Measurements from ENCODE around the gene CCL25.

The CCL25 gene

GRCh38 chr19:8045872-8046568 is 6.5 kb upstream of the CCL25 start:
- H3K9ac ChIP-seq (ENCODE audit: insufficient read length, low read depth) = no peak overlapping the region
- no peaks in the 10 kb centered on the region for H3K9me3 ChIP-seq (ENCODE audit: insufficient read depth, low read length)
- peaks cover 14% of the 10 kb centered on the region for H3K4me1 ChIP-seq (ENCODE audit: insufficient read depth, insufficient read length)
- no peaks in the 10 kb centered on the region for H3K36me3 ChIP-seq (ENCODE audit: insufficient read depth, insufficient read length, low read length)
- H3K27me3 ChIP-seq (ENCODE audit: insufficient read depth, insufficient read length) = peaks cover 15% of the 10 kb centered on the region
- no peak for DNase-seq (ENCODE audit: low read depth, low spot score)
- no peak for TF ChIP-seq SUZ12 (IDR thresholded peaks at IDR 0.05; ENCODE audit: extremely low read depth, insufficient read depth, insufficient read length)
- no peak for TF ChIP-seq YY1 (IDR thresholded peaks at IDR 0.05; ENCODE audit: insufficient read depth, insufficient read length)
- TF ChIP-seq ZNF274 (IDR thresholded peaks at IDR 0.05; ENCODE audit: low read depth, low read length) = no peak
- no peak overlapping the region for H3K4me3 ChIP-seq (ENCODE audit: insufficient read length, low read depth)

GRCh38 chr19:8046569-8047165 is 5.9 kb upstream of the CCL25 start:
- Histone ChIP-seq H3K4me1 (ENCODE audit: insufficient read depth, insufficient read length) (peaks cover 12% of the 10 kb centered on the region), H3K9ac (ENCODE audit: insufficient read length, low read depth) (no peak overlapping the region), H3K36me3 (ENCODE audit: insufficient read depth, insufficient read length, low read length) (no peaks in the 10 kb centered on the region), H3K4me3 (ENCODE audit: insufficient read length, low read depth) (no peak overlapping the region), H3K9me3 (ENCODE audit: insufficient read depth, low read length) (no peaks in the 10 kb centered on the region), H3K27me3 (ENCODE audit: insufficient read depth, insufficient read length) (peaks cover 15% of the 10 kb centered on the region)
- TF ChIP-seq SUZ12 (IDR thresholded peaks at IDR 0.05; ENCODE audit: extremely low read depth, insufficient read depth, insufficient read length) = no peak
- no peak for TF ChIP-seq ZNF274 (IDR thresholded peaks at IDR 0.05; ENCODE audit: low read depth, low read length)
- no peak for TF ChIP-seq YY1 (IDR thresholded peaks at IDR 0.05; ENCODE audit: insufficient read depth, insufficient read length)
- no peak for DNase-seq (ENCODE audit: low read depth, low spot score)

- Histone ChIP-seq H3K9me3 (ENCODE audit: insufficient read depth, low read length) (no peaks in the 10 kb centered on the region), H3K4me3 (ENCODE audit: insufficient read length, low read depth) (peak overlapping the region; percentile 63), H3K4me1 (ENCODE audit: insufficient read depth, insufficient read length) (peaks cover 18% of the 10 kb centered on the region), H3K9ac (ENCODE audit: insufficient read length, low read depth) (peak overlapping the region; percentile 87), H3K27me3 (ENCODE audit: insufficient read depth, insufficient read length) (peaks cover 15% of the 10 kb centered on the region), H3K36me3 (ENCODE audit: insufficient read depth, insufficient read length, low read length) (no peaks in the 10 kb centered on the region)
- no peak for TF ChIP-seq YY1 (IDR thresholded peaks at IDR 0.05; ENCODE audit: insufficient read depth, insufficient read length)
- TF ChIP-seq ZNF274 (IDR thresholded peaks at IDR 0.05; ENCODE audit: low read depth, low read length) = no peak
- no peak for TF ChIP-seq SUZ12 (IDR thresholded peaks at IDR 0.05; ENCODE audit: extremely low read depth, insufficient read depth, insufficient read length)
- peak; percentile 99 for DNase-seq (ENCODE audit: low read depth, low spot score)
Observed at GRCh38 chr19:8050274-8051096, 2.1 kb upstream of the CCL25 start.

GRCh38 chr19:8054169-8054568 is 1.6 kb downstream of the CCL25 start:
- DNase-seq (ENCODE audit: low read depth, low spot score) = no peak

GRCh38 chr19:8056533-8056932 is 4.0 kb downstream of the CCL25 start:
- Histone ChIP-seq H3K9me3 (ENCODE audit: insufficient read depth, low read length) (no peaks in the 10 kb centered on the region), H3K4me1 (ENCODE audit: insufficient read depth, insufficient read length) (peaks cover 10% of the 10 kb centered on the region), H3K4me3 (ENCODE audit: insufficient read length, low read depth) (no peak overlapping the region), H3K36me3 (ENCODE audit: insufficient read depth, insufficient read length, low read length) (no peaks in the 10 kb centered on the region), H3K9ac (ENCODE audit: insufficient read length, low read depth) (no peak overlapping the region), H3K27me3 (ENCODE audit: insufficient read depth, insufficient read length) (no peaks in the 10 kb centered on the region)
- no peak for DNase-seq (ENCODE audit: low read depth, low spot score)
- no peak for TF ChIP-seq SUZ12 (IDR thresholded peaks at IDR 0.05; ENCODE audit: extremely low read depth, insufficient read depth, insufficient read length)
- no peak for TF ChIP-seq YY1 (IDR thresholded peaks at IDR 0.05; ENCODE audit: insufficient read depth, insufficient read length)
- TF ChIP-seq ZNF274 (IDR thresholded peaks at IDR 0.05; ENCODE audit: low read depth, low read length) = no peak

More at GRCh38 chr19:8054169-8054568, 1.6 kb downstream of the CCL25 start:
- TF ChIP-seq YY1 (IDR thresholded peaks at IDR 0.05; ENCODE audit: insufficient read depth, insufficient read length) (no peak), ZNF274 (IDR thresholded peaks at IDR 0.05; ENCODE audit: low read depth, low read length) (no peak), SUZ12 (IDR thresholded peaks at IDR 0.05; ENCODE audit: extremely low read depth, insufficient read depth, insufficient read length) (no peak)
- H3K27me3 ChIP-seq (ENCODE audit: insufficient read depth, insufficient read length) = peaks cover 11% of the 10 kb centered on the region
- H3K4me1 ChIP-seq (ENCODE audit: insufficient read depth, insufficient read length) = peaks cover 13% of the 10 kb centered on the region
- no peaks in the 10 kb centered on the region for H3K9me3 ChIP-seq (ENCODE audit: insufficient read depth, low read length)
- no peak overlapping the region for H3K9ac ChIP-seq (ENCODE audit: insufficient read length, low read depth)
- no peak overlapping the region for H3K4me3 ChIP-seq (ENCODE audit: insufficient read length, low read depth)
- no peaks in the 10 kb centered on the region for H3K36me3 ChIP-seq (ENCODE audit: insufficient read depth, insufficient read length, low read length)

GRCh38 chr19:8057545-8058270 is 5.1 kb downstream of the CCL25 start:
- no peak for TF ChIP-seq SUZ12 (IDR thresholded peaks at IDR 0.05; ENCODE audit: extremely low read depth, insufficient read depth, insufficient read length)
- no peak for TF ChIP-seq ZNF274 (IDR thresholded peaks at IDR 0.05; ENCODE audit: low read depth, low read length)
- TF ChIP-seq YY1 (IDR thresholded peaks at IDR 0.05; ENCODE audit: insufficient read depth, insufficient read length) = no peak
- H3K4me3 ChIP-seq (ENCODE audit: insufficient read length, low read depth) = no peak overlapping the region
- DNase-seq (ENCODE audit: low read depth, low spot score) = no peak

More at GRCh38 chr19:8057545-8058270, 5.1 kb downstream of the CCL25 start:
- no peak overlapping the region for H3K9ac ChIP-seq (ENCODE audit: insufficient read length, low read depth)
- no peaks in the 10 kb centered on the region for H3K36me3 ChIP-seq (ENCODE audit: insufficient read depth, insufficient read length, low read length)
- no peaks in the 10 kb centered on the region for H3K27me3 ChIP-seq (ENCODE audit: insufficient read depth, insufficient read length)
- peaks cover 2% of the 10 kb centered on the region for H3K4me1 ChIP-seq (ENCODE audit: insufficient read depth, insufficient read length)
- H3K9me3 ChIP-seq (ENCODE audit: insufficient read depth, low read length) = no peaks in the 10 kb centered on the region

All from NT2/D1 (cell line).